Measurements from ENCODE around the gene KCNQ4. TPM values are rescaled to one million over a fixed set of nuclear protein-coding genes. Genes with fewer than 3 reads are reported as not detected.
A peak's percentile ranks its signal among the peaks of the same experiment; 100 is the strongest.

KCNQ4 gene
- total RNA-seq, 1 donor from 2014 or later, result 14.5 TPM

GRCh38 chr1:40763742-40764532 is 19.6 kb upstream of the KCNQ4 start:
- H3K4me1 ChIP-seq, result no peaks in the 10 kb centered on the region
- H3K36me3 ChIP-seq, result peaks cover 54 to 77% of the 10 kb centered on the region in 2 donors

GRCh38 chr1:40764981-40765380 is 18.6 kb upstream of the KCNQ4 start:
- intact Hi-C loops (cut with DNase I), result no loop called here
- TF ChIP-seq, protein P1, sequence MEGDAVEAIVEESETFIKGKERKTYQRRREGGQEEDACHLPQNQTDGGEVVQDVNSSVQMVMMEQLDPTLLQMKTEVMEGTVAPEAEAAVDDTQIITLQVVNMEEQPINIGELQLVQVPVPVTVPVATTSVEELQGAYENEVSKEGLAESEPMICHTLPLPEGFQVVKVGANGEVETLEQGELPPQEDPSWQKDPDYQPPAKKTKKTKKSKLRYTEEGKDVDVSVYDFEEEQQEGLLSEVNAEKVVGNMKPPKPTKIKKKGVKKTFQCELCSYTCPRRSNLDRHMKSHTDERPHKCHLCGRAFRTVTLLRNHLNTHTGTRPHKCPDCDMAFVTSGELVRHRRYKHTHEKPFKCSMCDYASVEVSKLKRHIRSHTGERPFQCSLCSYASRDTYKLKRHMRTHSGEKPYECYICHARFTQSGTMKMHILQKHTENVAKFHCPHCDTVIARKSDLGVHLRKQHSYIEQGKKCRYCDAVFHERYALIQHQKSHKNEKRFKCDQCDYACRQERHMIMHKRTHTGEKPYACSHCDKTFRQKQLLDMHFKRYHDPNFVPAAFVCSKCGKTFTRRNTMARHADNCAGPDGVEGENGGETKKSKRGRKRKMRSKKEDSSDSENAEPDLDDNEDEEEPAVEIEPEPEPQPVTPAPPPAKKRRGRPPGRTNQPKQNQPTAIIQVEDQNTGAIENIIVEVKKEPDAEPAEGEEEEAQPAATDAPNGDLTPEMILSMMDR (IDR thresholded peaks at IDR 0.05), result no peak
- no peaks in the 10 kb centered on the region for H3K27me3 ChIP-seq
- no peak overlapping the region for H3K27ac ChIP-seq
- no peaks in the 10 kb centered on the region for H3K9me3 ChIP-seq
- DNase-seq (ENCODE audit: low spot score in 2 of 2), result no peak
- no peak overlapping the region for H3K4me3 ChIP-seq
- H3K4me1 ChIP-seq, result no peaks in the 10 kb centered on the region
- H3K36me3 ChIP-seq, result peaks cover 46 to 68% of the 10 kb centered on the region in 2 donors

More at GRCh38 chr1:40763742-40764532, 19.6 kb upstream of the KCNQ4 start:
- no peak overlapping the region for H3K27ac ChIP-seq
- DNase-seq (ENCODE audit: low spot score in 2 of 2), result peak in 1 of 2 donors; percentile 37
- no peaks in the 10 kb centered on the region for H3K9me3 ChIP-seq
- no peaks in the 10 kb centered on the region for H3K27me3 ChIP-seq
- H3K4me3 ChIP-seq, result no peak overlapping the region
- TF ChIP-seq, protein P1 (IDR thresholded peaks at IDR 0.05), result no peak
- intact Hi-C loops (cut with DNase I), result no loop called here

- Histone ChIP-seq H3K4me1 (no peaks in the 10 kb centered on the region), H3K27ac (no peak overlapping the region), H3K36me3 (peaks cover 43 to 77% of the 10 kb centered on the region in 2 donors), H3K4me3 (no peak overlapping the region), H3K27me3 (no peaks in the 10 kb centered on the region), H3K9me3 (no peaks in the 10 kb centered on the region)
- TF ChIP-seq, protein P1 (IDR thresholded peaks at IDR 0.05), result no peak
- DNase-seq (ENCODE audit: low spot score in 2 of 2), result no peak
- intact Hi-C loops (cut with DNase I), result no loop called here
These were observed 17.6 kb upstream of the KCNQ4 start for GRCh38 chr1:40766017-40766416.

GRCh38 chr1:40766560-40766959 is 17.0 kb upstream of the KCNQ4 start:
- TF ChIP-seq, protein P1 (IDR thresholded peaks at IDR 0.05), result no peak
- Histone ChIP-seq H3K27ac (no peak overlapping the region), H3K4me1 (no peaks in the 10 kb centered on the region), H3K27me3 (no peaks in the 10 kb centered on the region), H3K9me3 (no peaks in the 10 kb centered on the region), H3K36me3 (peaks cover 43 to 81% of the 10 kb centered on the region in 2 donors), H3K4me3 (no peak overlapping the region)
- DNase-seq (ENCODE audit: low spot score in 2 of 2), result no peak
- intact Hi-C loops (cut with DNase I), result no loop called here

DNA sequence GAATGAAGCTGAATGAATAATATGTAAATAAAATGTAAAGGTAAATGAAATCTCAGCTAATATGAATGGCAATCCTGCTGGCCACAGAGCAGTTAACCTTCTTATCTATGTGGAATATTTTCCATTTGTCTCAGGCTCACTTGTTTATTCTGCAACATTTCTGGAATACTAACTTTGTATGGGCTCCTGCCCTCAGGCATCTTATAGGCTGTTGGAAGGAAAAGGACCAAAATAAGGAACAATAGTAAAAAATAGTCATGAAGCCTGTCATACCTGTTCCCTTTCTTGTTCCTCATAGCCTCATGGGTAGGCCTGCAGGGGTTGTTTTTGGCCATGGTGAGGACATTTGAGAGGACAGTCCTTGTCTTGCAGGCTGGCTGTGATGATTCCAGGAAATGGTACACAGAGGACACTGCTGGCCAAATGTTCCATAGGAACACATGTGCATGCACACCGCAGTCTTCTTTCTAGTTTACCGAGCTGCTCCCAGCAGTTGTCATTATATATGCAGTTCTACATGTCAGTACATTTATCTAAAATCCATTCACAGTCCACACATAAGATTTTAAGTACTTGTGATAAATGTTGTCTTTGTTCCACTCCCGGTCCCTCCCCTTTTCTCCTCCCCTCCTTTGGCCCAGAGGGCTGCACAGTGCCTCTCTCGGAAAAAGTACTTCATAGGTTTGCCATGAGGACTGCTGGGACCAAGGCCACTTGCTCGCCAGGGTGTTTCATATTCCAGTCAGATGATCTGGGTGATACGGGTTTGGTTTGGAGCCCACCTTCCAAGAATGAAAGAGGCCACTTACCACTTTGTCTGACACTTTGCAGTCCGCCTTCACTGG is 15.2 kb upstream of the KCNQ4 start:
- Histone ChIP-seq H3K4me3 (no peak overlapping the region), H3K9me3 (no peaks in the 10 kb centered on the region), H3K27ac (no peak overlapping the region), H3K27me3 (no peaks in the 10 kb centered on the region), H3K4me1 (no peaks in the 10 kb centered on the region), H3K36me3 (peaks cover 41 to 81% of the 10 kb centered on the region in 2 donors)
- intact Hi-C loops (cut with DNase I), result no loop called here
- TF ChIP-seq, protein P1 (IDR thresholded peaks at IDR 0.05), result no peak
- DNase-seq (ENCODE audit: low spot score in 2 of 2), result peak in 1 of 2 donors; percentile 27

All from ascending aorta (tissue), 2 donors.